Measurements from ENCODE around the gene CELA2A.

DNA sequence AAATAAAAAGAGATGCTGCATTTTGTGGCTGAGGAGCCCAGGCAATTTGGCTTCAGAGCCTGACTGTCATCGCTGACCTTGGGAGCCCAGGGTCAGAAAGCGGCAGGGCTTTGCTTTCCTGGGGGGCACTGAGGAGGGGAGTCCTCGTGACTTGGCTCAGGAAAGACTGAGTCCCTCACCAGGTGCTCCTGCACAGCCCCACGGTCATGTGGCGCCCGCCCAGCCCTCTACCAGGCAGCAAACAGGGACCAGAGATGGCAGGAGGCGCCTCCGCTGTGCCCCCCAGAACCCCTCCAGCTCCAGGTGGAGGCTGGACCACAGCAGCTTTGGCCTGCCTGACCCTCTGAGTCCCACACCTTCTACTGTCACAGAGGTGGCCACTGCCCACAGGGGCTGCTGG, 33.7 kb upstream of the CELA2A start:
- TF ChIP-seq GATA2 (IDR thresholded peaks at IDR 0.05; ENCODE audit: low read depth, low read length) (no peak), GATA3 (IDR thresholded peaks at IDR 0.05; ENCODE audit: low read depth, low read length) (no peak)
